H7 (cell line): ENCODE measurements around the gene OR10A2. TPM values are rescaled to one million over a fixed set of nuclear protein-coding genes. Genes with fewer than 3 reads are reported as not detected.
"Not testable (repeated sequence)": the region's sequence is repeated elsewhere in the genome, so short reads cannot be mapped to it uniquely, and the experiment has no call there.

Experiments
- DNase-seq: peaks from one replicate; pipeline ENCODE4 v3.0.0; 2012
- H3K27me3 ChIP-seq: 2 replicates; pipeline ENCODE4 v1.6.0; 2011; ENCODE audit warnings: mild to moderate bottlenecking, low read length; ENCODE audit not compliant: control insufficient read depth, insufficient read depth
- H3K36me3 ChIP-seq: replicated peaks from 2 replicates; pipeline ENCODE4 v1.5.1; 2011; ENCODE audit warnings: low read length; ENCODE audit not compliant: control insufficient read depth, insufficient read depth
- H3K4me3 ChIP-seq: 2 replicates; pipeline ENCODE4 v1.5.1; 2011; ENCODE audit warnings: low read depth, mild to moderate bottlenecking, control low read depth, low read length, moderate library complexity; ENCODE audit not compliant: insufficient read depth
- total RNA-seq: library from RNA; depleted of rRNA; stranded (reverse); fragments of >200 nt; shearing (Covaris generic); gene quantifications from 2 replicates; pipeline ENCODE4 v1.2.3, GENCODE V29; 2014

The OR10A2 gene
- total RNA-seq, 1 experiment from 2014 or later = not detected

DNA sequence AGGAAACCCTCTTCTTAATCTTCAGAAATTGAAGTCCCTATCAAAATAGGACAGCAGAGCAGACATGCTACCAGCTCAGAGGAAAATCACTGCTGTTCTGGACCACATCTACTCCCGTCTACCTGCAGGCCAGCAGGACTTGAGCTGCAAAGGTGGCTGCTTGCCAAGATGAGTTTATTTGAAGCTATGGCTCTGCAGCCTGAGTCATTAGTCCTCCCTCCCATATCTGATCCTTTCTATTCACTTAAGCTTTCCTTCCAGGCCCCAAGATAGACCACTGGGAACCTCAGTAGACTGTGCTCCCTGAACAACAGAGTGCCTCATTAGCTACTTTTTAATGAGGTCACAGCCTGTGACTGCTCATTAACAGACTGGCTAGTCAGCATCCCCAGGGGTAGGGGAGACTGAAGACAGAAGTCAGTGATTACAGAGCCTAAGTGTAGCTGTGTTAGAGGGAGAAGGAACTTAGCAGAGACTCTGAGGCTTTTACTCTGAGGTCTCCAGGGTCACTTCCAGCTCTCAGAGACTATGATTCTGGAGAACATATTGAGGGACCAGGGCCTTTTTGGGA is 6.8 kb upstream of the OR10A2 start:
- DNase-seq = no peak
- no peaks in the 10 kb centered on the region for H3K36me3 ChIP-seq
- no peaks in the 10 kb centered on the region for H3K27me3 ChIP-seq
- H3K4me3 ChIP-seq = no peak overlapping the region

DNA sequence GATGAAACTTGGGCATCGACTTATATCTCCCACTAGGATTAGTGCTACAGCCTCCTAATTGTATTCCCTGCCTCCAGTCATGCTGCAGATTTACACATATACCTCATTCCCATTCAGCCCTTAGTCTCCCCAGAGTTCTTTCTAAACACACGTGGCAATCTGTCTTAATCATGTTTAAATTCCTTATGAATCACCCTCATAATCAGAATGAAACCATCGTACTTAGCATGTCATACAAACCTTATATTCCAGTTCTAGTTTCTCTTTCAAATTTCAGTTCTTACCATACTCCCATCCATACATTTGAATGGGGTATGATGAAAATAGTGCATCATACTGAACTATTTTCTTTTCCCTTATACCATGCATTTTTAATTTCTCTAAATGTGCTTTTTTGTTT is 6.0 kb upstream of the OR10A2 start:
- DNase-seq = no peak
- Histone ChIP-seq H3K36me3 (no peaks in the 10 kb centered on the region), H3K4me3 (no peak overlapping the region), H3K27me3 (no peaks in the 10 kb centered on the region)

- no peaks in the 10 kb centered on the region for H3K36me3 ChIP-seq
- H3K27me3 ChIP-seq = no peaks in the 10 kb centered on the region
- DNase-seq = no peak
- H3K4me3 ChIP-seq = no peak overlapping the region
Measured at GRCh38 chr11:6864438-6864837, 1.6 kb downstream of the OR10A2 start.

DNA sequence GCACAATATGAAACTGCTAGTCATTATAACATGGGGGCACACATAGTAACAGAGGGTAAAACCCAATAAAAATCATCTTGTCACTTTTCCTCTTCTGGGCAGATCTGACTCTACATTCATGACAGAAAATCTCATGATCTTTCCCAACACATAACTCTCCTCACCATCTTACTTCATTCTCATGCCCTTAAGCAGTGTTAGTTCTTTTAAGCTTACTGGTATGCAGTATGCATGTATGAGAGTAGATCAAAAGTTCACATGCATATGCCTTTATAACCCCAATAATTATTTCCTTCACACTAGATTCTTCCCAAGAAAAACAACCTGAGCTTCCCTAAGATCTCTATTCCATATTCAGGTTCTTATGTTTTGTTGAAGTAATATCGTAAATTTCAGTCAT is 8.4 kb downstream of the OR10A2 start:
- DNase-seq = no peak
- no peaks in the 10 kb centered on the region for H3K27me3 ChIP-seq

DNA sequence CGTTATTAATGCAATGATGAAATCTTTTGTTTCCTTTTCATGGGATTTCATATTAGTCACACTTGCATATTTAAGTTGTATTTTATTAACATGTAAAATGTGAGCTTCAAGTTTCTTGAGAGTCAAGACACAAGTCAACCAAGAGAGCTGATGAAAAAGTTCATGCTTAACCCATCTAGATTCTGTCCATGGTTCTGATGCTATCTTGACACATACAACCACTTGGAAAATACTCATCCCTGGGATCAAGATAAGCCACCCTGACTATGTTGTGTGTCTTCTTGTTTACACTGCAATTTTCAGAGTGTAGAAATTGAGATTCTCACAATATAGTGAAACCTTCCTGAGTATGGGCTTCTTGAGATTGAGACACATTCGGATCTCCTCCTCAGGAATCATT is 12.9 kb downstream of the OR10A2 start:
- Histone ChIP-seq H3K27me3 (no peaks in the 10 kb centered on the region), H3K36me3 (no peaks in the 10 kb centered on the region), H3K4me3 (no peak overlapping the region)
- no peak for DNase-seq

More for the DNA sequence above, 8.4 kb downstream of the OR10A2 start:
- Histone ChIP-seq H3K36me3 (no peaks in the 10 kb centered on the region), H3K4me3 (no peak overlapping the region)

DNA sequence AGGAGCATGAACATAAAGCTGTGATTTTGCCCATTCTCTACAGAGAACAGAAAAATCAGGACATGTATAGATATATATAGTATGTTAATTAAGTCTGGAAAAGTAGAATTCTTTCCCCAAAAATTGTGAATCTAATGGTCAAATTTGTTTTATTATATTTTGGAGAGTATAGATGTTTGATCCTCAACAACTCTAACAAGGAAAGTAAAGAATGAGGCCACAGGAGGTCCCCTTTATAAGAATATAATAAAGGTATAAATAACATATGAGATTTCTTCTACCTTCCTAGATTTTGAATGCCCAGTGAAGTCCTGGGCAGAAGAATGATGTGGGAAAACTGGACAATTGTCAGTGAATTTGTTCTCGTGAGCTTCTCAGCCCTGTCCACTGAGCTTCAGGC is 13.5 kb downstream of the OR10A2 start, which contains the start of gene OR10A4:
Gene OR10A4, plus strand, starts transcription at position 301 of the 400 bp plus-strand sequence. Its CDS starts 23 bp downstream, at position 324.
- no peak for DNase-seq
- Histone ChIP-seq H3K27me3 (no peaks in the 10 kb centered on the region), H3K36me3 (no peaks in the 10 kb centered on the region), H3K4me3 (no peak within 1 kb of the TSS)

GRCh38 chr11:6876914-6877313 is 14.1 kb downstream of the OR10A2 start:
- H3K27me3 ChIP-seq = no peaks in the 10 kb centered on the region
- DNase-seq = no peak
- H3K4me3 ChIP-seq = no peak overlapping the region
- H3K36me3 ChIP-seq = no peaks in the 10 kb centered on the region

DNA sequence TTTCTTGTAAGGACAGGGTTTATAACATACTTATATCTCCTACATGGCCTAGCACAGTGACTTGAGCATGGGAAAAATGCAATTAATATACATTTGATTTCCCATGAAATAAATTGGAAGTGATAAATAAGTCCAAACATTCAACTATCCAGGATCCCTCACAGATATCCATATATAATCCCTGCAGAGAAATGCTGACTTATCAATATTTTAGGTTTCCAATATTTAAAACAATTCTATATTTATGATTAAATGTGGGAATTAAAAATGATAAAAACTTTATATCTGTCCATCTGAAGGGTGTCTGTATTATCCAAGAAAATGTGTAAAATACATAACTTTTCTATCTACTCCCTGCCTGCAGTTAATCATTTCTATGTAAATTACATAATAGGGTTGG is 19.9 kb downstream of the OR10A2 start:
- H3K4me3 ChIP-seq = no peak overlapping the region
- no peaks in the 10 kb centered on the region for H3K27me3 ChIP-seq
- H3K36me3 ChIP-seq = no peaks in the 10 kb centered on the region
- no peak for DNase-seq

DNA sequence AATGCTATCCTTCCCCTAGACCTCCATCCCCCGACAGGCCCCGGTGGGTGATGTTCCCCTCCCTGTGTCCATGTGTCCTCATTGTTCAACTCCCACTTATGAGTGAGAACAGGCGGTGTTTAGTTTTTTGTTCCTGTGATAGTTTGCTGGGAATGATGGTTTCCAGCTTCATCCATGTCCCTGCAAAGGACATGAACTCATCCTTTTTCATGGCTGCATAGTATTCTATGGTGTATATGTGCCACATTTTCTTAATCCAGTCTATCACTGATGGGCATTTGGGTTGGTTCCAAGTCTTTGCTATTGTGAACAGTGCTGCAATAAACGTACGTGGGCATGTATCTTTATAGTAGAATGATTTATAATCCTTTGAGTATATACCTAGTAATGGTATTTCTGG is 24.9 kb downstream of the OR10A2 start:
- not testable (repeated sequence) for H3K4me3 ChIP-seq, DNase-seq, H3K36me3 ChIP-seq, H3K27me3 ChIP-seq

DNA sequence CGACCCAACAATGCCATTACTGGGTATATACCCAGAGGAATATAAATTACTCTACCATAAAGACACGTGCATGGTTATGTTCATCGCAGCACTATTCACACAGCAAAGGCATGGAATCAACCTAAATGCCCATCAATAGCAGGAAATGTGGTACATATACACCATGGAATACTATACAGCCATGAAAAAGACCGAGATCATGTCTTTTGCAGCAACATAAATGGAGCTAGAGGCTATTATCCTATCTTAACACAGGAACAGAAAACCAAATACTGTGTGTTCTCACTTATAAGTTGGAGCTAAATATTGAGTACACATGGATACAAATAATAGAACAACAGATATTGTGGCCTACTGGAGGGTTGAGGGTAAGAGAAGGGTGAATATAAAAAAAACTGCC is 26.0 kb downstream of the OR10A2 start:
- no peaks in the 10 kb centered on the region for H3K36me3 ChIP-seq
- H3K4me3 ChIP-seq = no peak overlapping the region
- H3K27me3 ChIP-seq = no peaks in the 10 kb centered on the region
- no peak for DNase-seq

- no peak overlapping the region for H3K4me3 ChIP-seq
- no peak for DNase-seq
- no peaks in the 10 kb centered on the region for H3K36me3 ChIP-seq
- no peaks in the 10 kb centered on the region for H3K27me3 ChIP-seq
Measured at GRCh38 chr11:6889835-6890234, 27.0 kb downstream of the OR10A2 start.

DNA sequence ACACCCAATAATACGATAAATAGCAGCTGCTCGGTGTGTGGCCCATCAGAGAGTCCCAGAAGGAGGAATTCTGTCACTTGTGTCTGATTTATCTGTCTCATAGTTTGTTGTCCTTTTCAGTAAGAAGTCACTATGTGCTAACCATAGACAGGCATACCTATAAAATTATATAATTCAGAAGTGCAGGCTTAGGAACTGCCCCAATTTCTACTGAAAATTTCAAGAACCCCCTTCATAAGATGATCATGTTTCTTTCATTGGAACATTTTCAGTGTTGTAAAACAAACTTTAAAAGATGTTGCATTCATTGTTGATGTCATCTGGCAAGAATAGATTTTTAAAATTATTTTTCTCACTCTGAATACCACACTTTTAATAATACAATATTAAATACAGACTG is 29.5 kb downstream of the OR10A2 start, which contains the start of gene OR2D2:
Gene OR2D2, minus strand, starts transcription at position 101 of the 400 bp plus-strand sequence. Its CDS starts 0 bp downstream, at position 101.
- H3K27me3 ChIP-seq = no peaks in the 10 kb centered on the region
- DNase-seq = no peak
- no peaks in the 10 kb centered on the region for H3K36me3 ChIP-seq
- H3K4me3 ChIP-seq = no peak within 1 kb of the TSS

DNA sequence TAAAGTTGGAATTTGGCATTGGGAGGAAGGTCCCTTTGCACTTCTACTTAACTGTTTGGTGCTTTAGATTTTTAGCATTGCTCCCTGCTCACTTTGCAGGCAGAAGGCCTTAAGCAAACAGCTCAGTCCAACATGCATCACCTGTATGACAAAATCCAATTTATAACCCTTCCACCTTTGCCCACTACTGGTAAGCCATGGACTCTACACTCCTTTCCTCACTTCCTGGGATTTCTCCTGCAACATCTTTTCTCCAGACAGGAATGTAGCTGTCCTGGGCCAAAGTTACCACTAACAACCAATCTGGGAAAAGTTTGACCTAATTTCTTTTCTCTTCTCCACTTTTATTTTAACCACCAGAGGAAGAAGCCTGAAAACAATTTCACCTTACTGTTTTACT is 31.2 kb downstream of the OR10A2 start:
- Histone ChIP-seq H3K4me3 (no peak overlapping the region), H3K36me3 (no peaks in the 10 kb centered on the region), H3K27me3 (no peaks in the 10 kb centered on the region)
- DNase-seq = peak; percentile 8

DNA sequence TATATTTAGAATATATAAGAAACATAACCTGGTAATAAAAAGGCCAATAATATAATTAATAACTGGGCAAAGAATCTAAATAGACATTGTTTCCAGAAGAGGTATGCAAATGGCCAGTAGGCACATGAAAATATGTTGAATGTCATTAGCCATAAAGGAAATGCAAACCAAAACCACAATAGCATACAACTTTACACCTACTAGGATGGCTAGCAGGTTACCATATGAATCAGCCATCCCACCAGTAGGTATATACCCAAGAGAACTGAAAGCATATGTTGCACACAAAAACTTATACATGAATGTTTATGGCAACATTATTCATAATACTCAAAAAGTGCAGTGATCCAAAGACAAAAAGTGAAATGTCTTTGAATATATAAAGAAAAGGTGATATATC is 32.2 kb downstream of the OR10A2 start:
- no peak overlapping the region for H3K4me3 ChIP-seq
- no peak for DNase-seq
- no peaks in the 10 kb centered on the region for H3K36me3 ChIP-seq
- H3K27me3 ChIP-seq = no peaks in the 10 kb centered on the region

GRCh38 chr11:6898911-6899310 is 36.1 kb downstream of the OR10A2 start:
- Histone ChIP-seq H3K36me3 (no peaks in the 10 kb centered on the region), H3K4me3 (no peak overlapping the region), H3K27me3 (no peaks in the 10 kb centered on the region)
- no peak for DNase-seq
